Activated T-helper 1 cell treated with anti-CD3 and anti-CD28 coated beads, Interleukin-12 subunit alpha, Interleukin-12 subunit beta, Interleukin-2, Interleukin-4 antibody, amounts not matched to agents 30 ng/mL and 10 ng/mL and 1 ng/mL, durations not matched to agents 14 hours and 24 hours and 36 hours (primary cell): Measurements from ENCODE around the gene NXT1. TPM values are rescaled to one million over a fixed set of nuclear protein-coding genes. Genes with fewer than 3 reads are reported as not detected.
A peak's percentile ranks its signal among the peaks of the same experiment; 100 is the strongest.

ENCODE experiments used
- DNase-seq: peaks from one replicate; pipeline ENCODE4 v3.0.0; 2021; ENCODE audit warnings: low spot score
- H3K27ac Mint-ChIP-seq: one replicate; pipeline ENCODE4 v1.8.0; 2021; ENCODE audit warnings: mild to moderate bottlenecking, mixed read lengths
- H3K27me3 Mint-ChIP-seq: one replicate; pipeline ENCODE4 v1.8.0; 2022; ENCODE audit warnings: mild to moderate bottlenecking, moderate library complexity, mixed read lengths; ENCODE audit not compliant: insufficient read depth
- H3K36me3 Mint-ChIP-seq: one replicate; pipeline ENCODE4 v1.8.0; 2021; ENCODE audit warnings: low read depth, mixed read lengths
- H3K4me1 Mint-ChIP-seq: one replicate; pipeline ENCODE4 v1.8.0; 2021; ENCODE audit warnings: low read depth, mixed read lengths
- H3K4me3 Mint-ChIP-seq: one replicate; pipeline ENCODE4 v1.8.0; 2021; ENCODE audit warnings: mild to moderate bottlenecking, moderate library complexity, mixed read lengths
- H3K9me3 Mint-ChIP-seq: one replicate; pipeline ENCODE4 v1.8.0; 2021; ENCODE audit warnings: mixed read lengths
- intact Hi-C: fragments of 100-400 bp; cut with micrococcal nuclease; formaldehyde crosslinking; loops from one replicate; pipeline ENCODE4 v1.15.1; 2024
- total RNA-seq: library from RNA; stranded (reverse); gene quantifications from 2 replicates; pipeline ENCODE4 v1.2.3, GENCODE V29; 2022

Gene NXT1
- total RNA-seq, 1 donor from 2014 or later, result 62.6 TPM

DNA sequence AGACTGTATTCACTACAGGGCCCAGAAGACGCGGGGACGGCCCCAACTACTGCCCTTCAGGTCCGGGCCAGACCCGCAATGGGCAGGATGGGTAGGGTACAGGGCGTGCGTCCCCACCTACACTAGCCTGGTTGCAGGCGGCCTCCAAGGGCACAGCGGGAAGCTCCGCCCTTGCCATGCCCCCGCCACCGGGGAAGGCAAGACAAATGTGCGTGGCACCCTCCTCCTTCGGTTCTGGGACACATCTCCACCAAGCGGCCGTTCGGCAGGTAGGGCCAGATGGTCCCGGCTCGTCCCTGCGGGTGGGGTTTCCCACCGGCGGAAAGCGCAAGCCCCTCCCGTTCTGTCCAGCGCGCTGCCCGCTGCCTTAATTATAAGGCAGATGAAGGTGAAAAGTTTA is 5.6 kb downstream of the NXT1 start:
- intact Hi-C loops, result no loop called here
- DNase-seq, result no peak
- Mint-ChIP-seq H3K4me1 (peaks cover 38% of the 10 kb centered on the region), H3K9me3 (no peaks in the 10 kb centered on the region), H3K27me3 (no peaks in the 10 kb centered on the region), H3K27ac (no peak overlapping the region), H3K36me3 (peaks cover 9% of the 10 kb centered on the region), H3K4me3 (no peak overlapping the region)

DNA sequence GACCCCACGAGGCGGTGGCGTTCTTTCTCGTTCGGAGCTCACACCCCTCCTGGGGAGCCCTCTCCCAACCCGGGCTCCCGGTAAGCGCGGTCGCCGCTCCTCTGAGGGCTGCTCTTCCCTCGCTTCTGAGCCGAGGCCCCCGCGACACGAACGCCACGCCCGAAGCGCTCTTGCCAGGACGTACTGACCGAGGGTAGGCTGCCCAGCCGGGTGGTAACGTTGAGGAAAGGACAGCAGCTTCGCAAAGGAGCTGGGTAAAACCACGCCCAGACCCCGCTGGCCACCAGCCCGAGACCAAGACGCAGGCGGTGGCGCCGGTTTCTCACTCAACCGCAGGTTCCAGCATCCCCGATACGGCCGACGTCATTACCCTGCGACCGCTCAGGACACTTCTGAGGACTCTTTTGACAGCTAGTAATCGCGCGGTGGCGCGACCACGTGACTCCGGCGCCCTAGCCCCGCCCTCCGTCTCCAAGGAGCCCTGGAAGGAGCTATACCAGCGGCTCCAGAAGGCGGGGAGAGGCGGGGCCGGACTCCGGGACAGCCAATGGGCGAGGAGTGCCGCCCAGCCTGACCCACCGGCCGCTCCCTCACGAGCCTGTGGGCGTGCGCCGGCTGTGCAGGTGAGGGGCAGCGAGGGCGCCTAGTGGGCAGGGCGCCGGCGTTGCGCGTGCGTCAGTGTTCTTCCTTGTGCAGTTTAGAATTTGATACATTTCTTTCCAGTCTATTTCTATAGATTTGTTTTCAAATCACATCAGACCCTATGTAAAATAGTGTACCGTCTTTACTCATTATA is 7.4 kb downstream of the NXT1 start:
- H3K9me3 Mint-ChIP-seq, result no peaks in the 10 kb centered on the region
- peaks cover 1% of the 10 kb centered on the region for H3K27me3 Mint-ChIP-seq
- peak overlapping the region; percentile 89 for H3K27ac Mint-ChIP-seq
- intact Hi-C loops, result loop anchor here (1.0 kb wide), 2 partner anchors 8 to 63 kb away; partner anchors contain the start of genes NAPB and NXT1
- H3K36me3 Mint-ChIP-seq, result peaks cover 4% of the 10 kb centered on the region
- peaks cover 31% of the 10 kb centered on the region for H3K4me1 Mint-ChIP-seq
- peak overlapping the region; percentile 91 for H3K4me3 Mint-ChIP-seq
- peak; percentile 100 for DNase-seq

DNA sequence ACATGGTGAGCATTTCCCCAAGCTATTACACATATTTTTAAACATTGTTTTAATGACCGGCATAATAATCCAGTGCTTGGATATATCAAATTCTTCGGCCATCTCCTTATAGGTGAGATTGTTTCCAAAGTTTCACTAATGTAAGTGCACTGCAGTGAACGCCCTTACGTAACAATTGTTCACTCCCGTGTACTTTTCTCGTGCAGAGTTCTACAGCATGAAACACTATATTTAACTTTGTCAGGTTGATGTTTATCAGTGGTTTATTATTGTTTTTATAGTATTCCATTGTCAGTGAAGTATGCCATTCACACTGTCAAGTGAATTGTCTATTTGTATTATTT is 7.9 kb downstream of the NXT1 start:
- no peak for DNase-seq
- Mint-ChIP-seq H3K4me1 (peaks cover 36% of the 10 kb centered on the region), H3K27ac (peak overlapping the region; percentile 67), H3K27me3 (peaks cover 1% of the 10 kb centered on the region), H3K4me3 (peak overlapping the region; percentile 91), H3K36me3 (peaks cover 7% of the 10 kb centered on the region), H3K9me3 (no peaks in the 10 kb centered on the region)
- intact Hi-C loops, result loop anchor here (1.0 kb wide), 2 partner anchors 8 to 63 kb away; partner anchors contain the start of genes NAPB and NXT1

- intact Hi-C loops, result loop anchor here (1.0 kb wide), 2 partner anchors 9 to 62 kb away; partner anchors contain the start of genes NAPB and NXT1
- H3K4me3 Mint-ChIP-seq, result peak overlapping the region; percentile 91
- H3K36me3 Mint-ChIP-seq, result peaks cover 7% of the 10 kb centered on the region
- H3K27me3 Mint-ChIP-seq, result peaks cover 1% of the 10 kb centered on the region
- peaks cover 34% of the 10 kb centered on the region for H3K4me1 Mint-ChIP-seq
- H3K27ac Mint-ChIP-seq, result no peak overlapping the region
- no peak for DNase-seq
- no peaks in the 10 kb centered on the region for H3K9me3 Mint-ChIP-seq
Observed at GRCh38 chr20:23358923-23359593, 8.5 kb downstream of the NXT1 start.

- peak overlapping the region; percentile 84 for H3K4me3 Mint-ChIP-seq
- no peak for DNase-seq
- peaks cover 1% of the 10 kb centered on the region for H3K27me3 Mint-ChIP-seq
- no peaks in the 10 kb centered on the region for H3K9me3 Mint-ChIP-seq
- intact Hi-C loops, result loop anchor here (5.0 kb wide), 1 partner anchor 1632 kb away; the partner anchor contains the start of gene APMAP
- H3K36me3 Mint-ChIP-seq, result peaks cover 16% of the 10 kb centered on the region
- peak overlapping the region; percentile 88 for H3K27ac Mint-ChIP-seq
- peaks cover 46% of the 10 kb centered on the region for H3K4me1 Mint-ChIP-seq
Observed at GRCh38 chr20:23360531-23360930, 9.9 kb downstream of the NXT1 start.

GRCh38 chr20:23361119-23361475 is 10.5 kb downstream of the NXT1 start:
- peaks cover 19% of the 10 kb centered on the region for H3K36me3 Mint-ChIP-seq
- no peaks in the 10 kb centered on the region for H3K9me3 Mint-ChIP-seq
- H3K4me3 Mint-ChIP-seq, result peak overlapping the region; percentile 84
- no peak for DNase-seq
- peaks cover 1% of the 10 kb centered on the region for H3K27me3 Mint-ChIP-seq
- intact Hi-C loops, result loop anchor here (5.0 kb wide), 1 partner anchor 1631 kb away; the partner anchor contains the start of gene APMAP
- H3K4me1 Mint-ChIP-seq, result peaks cover 49% of the 10 kb centered on the region
- H3K27ac Mint-ChIP-seq, result peak overlapping the region; percentile 88

- Mint-ChIP-seq H3K27me3 (peaks cover 1% of the 10 kb centered on the region), H3K27ac (peak within 1 kb of the TSS; percentile 92), H3K9me3 (no peaks in the 10 kb centered on the region), H3K36me3 (peaks cover 25% of the 10 kb centered on the region), H3K4me3 (peak within 1 kb of the TSS; percentile 96), H3K4me1 (peaks cover 56% of the 10 kb centered on the region)
- DNase-seq, result peak; percentile 98
- intact Hi-C loops, result loop anchor here (1.0 to 5.0 kb wide), 5 partner anchors 11 to 1631 kb away; partner anchors contain the start of genes APMAP, NAPB and NXT1
Observed at GRCh38 chr20:23361476-23362391, 11.1 kb downstream of the NXT1 start, which contains the start of gene GZF1. Gene GZF1 (plus strand): TSS chr20:23362182. CDS start chr20:23364384, 2,202 bp downstream.

DNA sequence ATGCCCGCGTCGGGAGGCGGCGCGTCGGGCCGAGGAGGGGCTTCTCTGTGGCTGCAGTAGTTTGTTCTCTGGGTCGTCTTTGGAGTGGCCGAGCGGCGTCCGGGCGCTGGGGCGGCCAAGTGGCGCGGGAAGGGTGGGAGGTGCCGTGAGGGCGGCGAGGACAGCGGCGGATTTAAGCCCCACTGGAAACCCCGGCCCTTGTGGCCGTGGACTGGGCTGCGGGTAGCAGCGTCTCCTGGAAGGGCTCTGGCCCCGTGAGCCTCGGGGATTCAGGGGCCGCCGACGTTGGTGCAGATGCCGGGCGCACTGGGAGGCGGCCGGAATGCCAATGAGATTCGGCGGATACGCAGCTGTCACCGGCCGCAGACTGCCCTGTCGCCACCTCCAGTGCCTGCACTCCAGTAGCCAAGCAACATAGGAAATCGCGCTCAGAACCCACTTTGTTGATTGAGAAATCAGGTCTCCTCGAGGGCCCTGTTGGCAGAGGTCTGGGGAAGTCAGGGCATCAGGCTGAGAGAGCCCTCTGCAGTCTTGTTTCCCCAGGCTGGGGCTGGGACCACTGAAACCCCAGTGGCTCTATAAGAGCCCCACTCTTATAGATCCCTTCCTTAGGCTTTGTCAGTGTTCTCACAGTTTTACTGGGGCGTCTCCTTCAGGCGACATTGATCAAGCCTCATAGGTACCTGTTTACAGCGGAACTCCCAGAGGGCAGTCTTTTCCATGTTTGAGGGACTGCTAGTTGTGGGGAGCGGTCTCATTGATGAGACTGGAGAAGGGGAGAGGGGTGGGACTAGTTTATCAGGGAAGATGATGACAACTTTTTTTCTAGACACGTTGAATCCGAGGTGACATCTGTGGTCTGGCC is 12.0 kb downstream of the NXT1 start:
- DNase-seq, result peak; percentile 25
- H3K36me3 Mint-ChIP-seq, result peaks cover 30% of the 10 kb centered on the region
- H3K4me1 Mint-ChIP-seq, result peaks cover 59% of the 10 kb centered on the region
- H3K9me3 Mint-ChIP-seq, result no peaks in the 10 kb centered on the region
- peak overlapping the region; percentile 92 for H3K27ac Mint-ChIP-seq
- peak overlapping the region; percentile 96 for H3K4me3 Mint-ChIP-seq
- peaks cover 1% of the 10 kb centered on the region for H3K27me3 Mint-ChIP-seq
- intact Hi-C loops, result loop anchor here (1.0 to 5.0 kb wide), 5 partner anchors 12 to 1630 kb away; partner anchors contain the start of genes APMAP, NAPB and NXT1

DNA sequence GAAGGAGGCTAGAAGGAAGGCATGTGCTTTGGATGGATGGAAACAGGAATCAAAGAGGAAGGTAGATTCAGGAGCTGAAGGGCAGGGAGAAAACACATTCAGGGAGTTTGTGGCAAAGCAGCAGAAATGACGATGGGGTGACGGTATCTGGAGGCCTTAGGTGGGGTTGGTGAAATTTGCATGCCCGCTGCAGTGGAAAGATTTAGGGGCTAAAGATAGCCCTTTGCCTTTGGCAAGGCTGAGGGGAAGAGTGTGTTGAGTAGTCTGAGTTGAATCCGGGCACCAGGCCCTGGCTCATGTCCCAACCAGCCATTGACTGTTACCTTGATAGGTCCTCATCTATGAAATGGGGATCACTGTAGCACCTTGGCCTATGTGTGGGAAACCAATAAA is 12.7 kb downstream of the NXT1 start:
- Mint-ChIP-seq H3K27me3 (peaks cover 1% of the 10 kb centered on the region), H3K27ac (peak overlapping the region; percentile 15), H3K4me1 (peaks cover 65% of the 10 kb centered on the region), H3K36me3 (peaks cover 34% of the 10 kb centered on the region), H3K4me3 (peak overlapping the region; percentile 96), H3K9me3 (no peaks in the 10 kb centered on the region)
- intact Hi-C loops, result loop anchor here (2.0 to 5.0 kb wide), 2 partner anchors 46 to 1629 kb away; partner anchors contain the start of gene APMAP
- no peak for DNase-seq

- Mint-ChIP-seq H3K36me3 (peaks cover 44% of the 10 kb centered on the region), H3K4me3 (peak overlapping the region; percentile 33), H3K27ac (peak overlapping the region; percentile 82), H3K9me3 (no peaks in the 10 kb centered on the region), H3K4me1 (peaks cover 55% of the 10 kb centered on the region), H3K27me3 (peaks cover 1% of the 10 kb centered on the region)
- intact Hi-C loops, result loop anchor here (1.0 to 2.0 kb wide), 2 partner anchors 17 to 34 kb away; no protein-coding TSS in a partner anchor
- no peak for DNase-seq
Observed at GRCh38 chr20:23365390-23366165, 15.0 kb downstream of the NXT1 start.

DNA sequence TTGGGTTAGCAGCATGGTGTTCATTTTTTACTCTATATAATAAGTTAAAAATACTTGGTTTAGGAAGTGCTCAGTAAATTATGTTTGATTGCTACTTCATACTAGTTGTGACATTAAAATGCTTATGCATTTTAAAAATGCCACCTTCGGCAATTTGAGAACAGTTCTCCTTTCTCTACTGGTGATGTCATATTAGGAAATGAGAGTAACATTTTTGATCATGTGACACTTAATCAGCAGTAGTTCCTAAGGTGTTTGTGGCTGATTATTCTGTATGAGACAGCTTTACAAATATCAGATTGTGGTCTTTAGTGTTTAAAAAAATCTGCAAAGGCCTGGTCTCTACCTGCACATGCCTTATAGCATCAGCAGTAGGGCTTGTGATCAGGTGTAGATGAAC is 15.8 kb downstream of the NXT1 start:
- intact Hi-C loops, result loop anchor here (1.0 to 2.0 kb wide), 2 partner anchors 16 to 33 kb away; no protein-coding TSS in a partner anchor
- Mint-ChIP-seq H3K9me3 (no peaks in the 10 kb centered on the region), H3K4me3 (peak overlapping the region; percentile 32), H3K27ac (peak overlapping the region; percentile 74), H3K36me3 (peaks cover 50% of the 10 kb centered on the region), H3K27me3 (peaks cover 1% of the 10 kb centered on the region), H3K4me1 (peaks cover 48% of the 10 kb centered on the region)
- no peak for DNase-seq
